IMR-90 (cell line): ENCODE data around the gene YPEL1. TPM values are rescaled to one million over a fixed set of nuclear protein-coding genes. Genes with fewer than 3 reads are reported as not detected.
A peak's percentile ranks its signal among the peaks of the same experiment; 100 is the strongest.

ENCODE experiments used
- ATAC-seq: fragments of 200-7000 bp; cut with Tn5 transposase; 2 replicates; pipeline ENCODE4 v1.9.1; 2020; ENCODE audit warnings: low read depth, mild to moderate bottlenecking, moderate library complexity
- BruUV-seq: library from RNA; stranded (reverse); fragments of 400-500 nt; replicated peaks from 2 replicates; lab custom pipeline; 2021; lab: Mats Ljungman, UMichigan
- CTCF ChIA-PET: fragments of 300-600 bp; formaldehyde crosslinking; extraction: SDS; loops from one replicate; lab custom pipeline; 2021; ENCODE audit warnings: antibody characterized with exemption; lab: Yijun Ruan, JAX
- POLR2A ChIA-PET: fragments of 300-600 bp; sonication (Branson Sonifier 250); formaldehyde crosslinking; loops from one replicate; lab custom pipeline; 2022; ENCODE audit warnings: antibody characterized with exemption; ENCODE audit not compliant: unreplicated experiment; lab: Charles Lee
- DNase-seq: peaks from one replicate; pipeline ENCODE4 v3.0.0; 2013
- H2AFZ ChIP-seq: replicated peaks from 2 replicates; pipeline ENCODE3; 2013; ENCODE audit warnings: low read length, mild to moderate bottlenecking; ENCODE audit not compliant: poor library complexity
- H2AK5ac ChIP-seq: 2 replicates; pipeline ENCODE4 v1.6.1; 2013; ENCODE audit warnings: low read depth, low read length, inconsistent platforms
- H2AK9ac ChIP-seq: replicated peaks from 2 replicates; pipeline ENCODE3; 2013; ENCODE audit warnings: mild to moderate bottlenecking, low read depth, low read length, moderate library complexity; ENCODE audit not compliant: poor library complexity
- H2BK120ac ChIP-seq: 2 replicates; pipeline ENCODE4 v1.6.1; 2013; ENCODE audit warnings: low read depth, low read length, inconsistent platforms
- H2BK15ac ChIP-seq: 3 replicates; pipeline ENCODE4 v1.6.1; 2013; ENCODE audit warnings: low read depth, low read length, inconsistent platforms
- H2BK20ac ChIP-seq: 2 replicates; pipeline ENCODE4 v1.6.1; 2013; ENCODE audit warnings: low read depth, mild to moderate bottlenecking, inconsistent platforms, low read length, moderate library complexity
- H2BK5ac ChIP-seq: 2 replicates; pipeline ENCODE4 v1.6.1; 2013; ENCODE audit warnings: mild to moderate bottlenecking, low read depth, low read length, inconsistent platforms; ENCODE audit not compliant: poor library complexity, severe bottlenecking
- H3K14ac ChIP-seq: replicated peaks from 2 replicates; pipeline ENCODE4 v1.6.1; 2013; ENCODE audit warnings: low read depth, low read length, inconsistent platforms
- H3K18ac ChIP-seq: 2 replicates; pipeline ENCODE4 v1.6.1; 2013; ENCODE audit warnings: low read depth, low read length, control low read depth
- H3K23ac ChIP-seq: 2 replicates; pipeline ENCODE4 v1.6.1; 2013; ENCODE audit warnings: low read depth, low read length, inconsistent platforms
- H3K27ac ChIP-seq: 2 replicates; pipeline ENCODE4 v1.5.1; 2013; ENCODE audit warnings: mild to moderate bottlenecking, control low read depth, low read length; ENCODE audit not compliant: insufficient read depth
- H3K27me3 ChIP-seq: 2 replicates; pipeline ENCODE4 v1.6.1; 2013; ENCODE audit warnings: low read length; ENCODE audit not compliant: control insufficient read depth, insufficient read depth
- H3K36me3 ChIP-seq: 2 replicates; pipeline ENCODE4 v1.6.1; 2013; ENCODE audit warnings: low read length, mixed read lengths; ENCODE audit not compliant: control insufficient read depth, insufficient read depth
- H3K4ac ChIP-seq: 2 replicates; pipeline ENCODE4 v1.6.1; 2013; ENCODE audit warnings: low read depth, low read length, inconsistent platforms
- H3K4me1 ChIP-seq: 2 replicates; pipeline ENCODE4 v1.6.1; 2013; ENCODE audit warnings: low read length, mixed read lengths; ENCODE audit not compliant: control insufficient read depth, insufficient read depth
- H3K4me2 ChIP-seq: 2 replicates; pipeline ENCODE4 v1.6.1; 2013; ENCODE audit warnings: low read depth, mild to moderate bottlenecking, control low read depth, low read length, moderate library complexity
- H3K4me3 ChIP-seq: 2 replicates; pipeline ENCODE4 v1.5.1; 2013; ENCODE audit warnings: low read depth, mild to moderate bottlenecking, control low read depth, low read length, moderate library complexity; ENCODE audit not compliant: insufficient read depth
- H3K56ac ChIP-seq: 2 replicates; pipeline ENCODE4 v1.6.1; 2013; ENCODE audit warnings: low read length, inconsistent platforms; ENCODE audit not compliant: insufficient read depth; ENCODE audit errors: extremely low read depth
- H3K79me1 ChIP-seq, 2 experiments: 2 replicates each; pipeline ENCODE4 v1.6.1; 2013; ENCODE audit warnings: low read length in 2 of 2, inconsistent platforms in 1 of 2, low read depth in 1 of 2
- H3K9ac ChIP-seq: 2 replicates; pipeline ENCODE4 v1.6.1; 2013; ENCODE audit warnings: low read depth, low read length, control low read depth
- H3K9me1 ChIP-seq: 2 replicates; pipeline ENCODE4 v1.6.1; 2013; ENCODE audit warnings: low read length, inconsistent platforms; ENCODE audit not compliant: insufficient read depth
- H3K9me3 ChIP-seq: 2 replicates; pipeline ENCODE4 v1.6.1; 2013; ENCODE audit warnings: low read length; ENCODE audit not compliant: control insufficient read depth, insufficient read depth
- H4K20me1 ChIP-seq: 2 replicates; pipeline ENCODE4 v1.6.1; 2013; ENCODE audit warnings: low read length, inconsistent platforms; ENCODE audit not compliant: insufficient read depth
- H4K5ac ChIP-seq: 2 replicates; pipeline ENCODE4 v1.6.1; 2013; ENCODE audit warnings: mild to moderate bottlenecking, low read depth, low read length, control low read depth
- H4K8ac ChIP-seq, 2 experiments: 2 replicates each; pipeline ENCODE4 v1.6.1; 2013; ENCODE audit warnings: low read depth in 2 of 2, low read length in 2 of 2, control low read depth in 1 of 2, inconsistent platforms in 1 of 2
- H4K91ac ChIP-seq: 2 replicates; pipeline ENCODE4 v1.6.1; 2013; ENCODE audit warnings: low read depth, low read length, inconsistent platforms; ENCODE audit not compliant: insufficient read depth
- CHD1 ChIP-seq: IDR thresholded peaks from 2 replicates; pipeline ENCODE4 v1.6.1; 2012; ENCODE audit warnings: low read depth, low read length, improper control_type of control experiment
- WGBS, 2 experiments: methylation state at CpG; one replicate each; pipeline versions ENCODE4 v1.1.5 to v1.1.7; 2013; ENCODE audit warnings: missing lambda C conversion rate in 2 of 2; ENCODE audit not compliant: insufficient read length in 1 of 2; ENCODE audit errors: extremely low coverage in 2 of 2; 5-methylcytosine and 5-hydroxymethylcytosine counted together
- dilution Hi-C: fragments of 300-500 bp; cut with HindIII; formaldehyde crosslinking; loops from one replicate; pipeline ENCODE4 v1.14.3; 2018; ENCODE audit warnings: low sequenced_read_pairs; ENCODE audit not compliant: unreplicated experiment
- in situ Hi-C: fragments of 300-500 bp; cut with MboI; formaldehyde crosslinking; loops from 3 replicates; pipeline ENCODE4 v1.14.3; 2019; ENCODE audit warnings: low sequenced_read_pairs, inconsistent platforms, mixed read lengths
- intact Hi-C: fragments of 100-400 bp; cut with micrococcal nuclease; formaldehyde crosslinking; loops from 2 replicates; pipeline ENCODE4 v1.10.0; 2022
- polyA plus RNA-seq, 3 experiments: library from polyadenylated mRNA; depleted of rRNA; stranded (reverse); fragments of >200 nt; gene quantifications; 2 replicates each; pipeline ENCODE4 v1.2.3, GENCODE V29; 2012; ENCODE audit warnings: low replicate concordance in 1 of 3
- total RNA-seq: library from RNA; depleted of rRNA; stranded (reverse); fragments of >200 nt; gene quantifications from 2 replicates; pipeline ENCODE4 v1.2.3, GENCODE V29; 2012
- TF ChIP-seq, protein P1 (sequence below): fragments of 150-350 bp; IDR thresholded peaks from 2 replicates; pipeline ENCODE4 v1.6.1; 2016; ENCODE audit warnings: low read depth, mild to moderate bottlenecking, low read length, moderate library complexity, borderline replicate concordance

YPEL1 gene
- total and polyA plus RNA-seq, 2 of the 4 experiments (the other 2 are of a cell fraction), result 0.72 to 1.3 TPM

DNA sequence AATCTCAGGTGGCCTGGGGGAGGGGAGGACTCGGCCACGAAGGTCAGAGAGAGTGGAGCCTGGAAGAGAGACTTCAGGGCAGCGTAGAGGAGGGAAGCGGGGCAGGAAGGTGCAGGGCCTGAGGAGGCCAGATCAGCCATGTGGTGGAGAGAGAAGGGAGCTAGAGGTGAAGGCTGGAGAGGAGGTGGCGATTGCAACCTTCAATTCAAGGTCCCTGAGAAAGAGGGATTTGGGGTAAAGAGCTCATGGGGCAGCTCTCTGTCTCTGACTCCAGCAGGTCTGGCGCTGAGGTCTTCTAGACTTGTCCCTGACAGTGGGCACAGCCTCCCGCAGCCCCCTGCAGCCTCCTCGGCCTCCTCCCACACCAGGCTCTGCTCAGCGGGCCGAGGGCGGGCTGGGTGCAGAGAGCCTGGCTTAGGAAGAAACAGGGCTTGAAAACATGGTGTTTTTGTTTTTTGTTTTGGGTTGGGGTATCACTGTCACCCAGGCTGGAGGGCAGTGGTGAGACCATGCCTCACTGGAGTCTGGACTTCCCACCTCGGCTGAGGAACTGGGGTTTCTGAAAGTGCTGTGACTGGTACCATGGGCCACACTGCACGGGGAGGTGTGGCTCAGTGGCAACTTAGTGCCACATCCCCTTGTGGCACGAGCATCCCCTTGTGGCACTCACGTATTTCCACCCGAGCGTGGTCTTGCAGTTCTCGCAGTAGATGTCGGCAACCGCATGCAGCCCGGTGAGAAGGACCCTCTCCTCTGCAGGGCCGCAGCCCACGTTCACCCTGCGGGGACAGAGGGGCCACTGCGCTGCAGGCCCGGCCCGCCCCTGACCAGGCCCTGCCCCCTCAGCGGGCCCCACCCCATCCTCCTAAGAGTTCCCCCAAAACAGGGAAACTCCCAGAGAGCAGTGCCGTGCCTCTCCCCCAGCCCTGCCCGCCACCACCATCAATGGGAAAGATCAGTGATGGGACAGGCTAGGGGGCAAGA, 32.6 kb downstream of the YPEL1 start:
- Histone ChIP-seq H2BK5ac (no peak overlapping the region), H3K27me3 (no peaks in the 10 kb centered on the region), H3K4me1 (peaks cover 12% of the 10 kb centered on the region), H3K27ac (no peak overlapping the region), H4K20me1 (peaks cover 14% of the 10 kb centered on the region), H2AK5ac (no peak overlapping the region), H3K18ac (no peak overlapping the region), H3K79me1 (peaks cover 0 to 4% of the 10 kb centered on the region in 2 experiments; a peak in 1 of 4 replicates), H3K9me3 (no peaks in the 10 kb centered on the region), H2AK9ac (peak overlapping the region; percentile 19), H3K4me3 (no peak overlapping the region), H2BK15ac (no peak overlapping the region), H2BK120ac (no peak overlapping the region), H3K14ac (no peak overlapping the region), H4K91ac (no peak overlapping the region), H3K9ac (no peak overlapping the region), H3K23ac (no peak overlapping the region), H3K9me1 (peaks cover 14% of the 10 kb centered on the region), H4K8ac (no peak overlapping the region), H3K36me3 (peaks cover 18% of the 10 kb centered on the region), H4K5ac (no peak overlapping the region), H3K4me2 (no peak overlapping the region), H3K4ac (no peak overlapping the region), H2BK20ac (no peak overlapping the region), H2AFZ (no peak overlapping the region), H3K56ac (no peak overlapping the region)
- in situ Hi-C loops (no loop called here), dilution Hi-C loops (no loop called here), intact Hi-C loops (no loop called here)
- ATAC-seq, result no peak
- no peak for DNase-seq
- CTCF ChIA-PET, result no interaction called here
- BruUV-seq, result no TSS peak
- POLR2A ChIA-PET, result no interaction called here
- no peak for TF ChIP-seq CHD1
- TF ChIP-seq, protein P1, sequence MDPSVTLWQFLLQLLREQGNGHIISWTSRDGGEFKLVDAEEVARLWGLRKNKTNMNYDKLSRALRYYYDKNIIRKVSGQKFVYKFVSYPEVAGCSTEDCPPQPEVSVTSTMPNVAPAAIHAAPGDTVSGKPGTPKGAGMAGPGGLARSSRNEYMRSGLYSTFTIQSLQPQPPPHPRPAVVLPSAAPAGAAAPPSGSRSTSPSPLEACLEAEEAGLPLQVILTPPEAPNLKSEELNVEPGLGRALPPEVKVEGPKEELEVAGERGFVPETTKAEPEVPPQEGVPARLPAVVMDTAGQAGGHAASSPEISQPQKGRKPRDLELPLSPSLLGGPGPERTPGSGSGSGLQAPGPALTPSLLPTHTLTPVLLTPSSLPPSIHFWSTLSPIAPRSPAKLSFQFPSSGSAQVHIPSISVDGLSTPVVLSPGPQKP, result no peak
- 96% methylated on average over 8 of the region's 30 CpGs; no CpG with 5 or more reads in 1 of the 2 experiments for WGBS, 2 experiments
